ENCODE measurements around the gene DBX2. TPM values are rescaled to one million over a fixed set of nuclear protein-coding genes. Genes with fewer than 3 reads are reported as not detected.

The DBX2 gene
- total RNA-seq, 4 donors from 2014 or later, result not detected

DNA sequence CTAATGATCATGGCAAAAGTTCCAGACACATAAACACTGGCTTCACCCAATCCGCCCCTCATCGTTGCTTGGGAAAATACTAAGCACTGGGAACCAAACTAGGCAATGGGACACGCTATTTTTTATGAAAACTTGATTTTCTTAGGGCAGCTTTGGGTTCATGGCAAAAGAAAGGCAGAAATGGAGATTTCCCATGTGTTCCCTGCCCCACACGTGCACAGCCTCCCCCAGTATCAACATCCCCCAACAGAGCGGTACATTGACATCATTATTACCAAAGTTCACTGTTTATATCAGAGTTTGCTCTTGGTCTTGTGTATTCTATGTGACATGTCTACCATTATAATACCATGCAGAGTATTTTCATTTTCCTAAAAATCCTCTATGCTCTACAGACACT lies 71.0 kb downstream of the DBX2 start:
- no peaks in the 10 kb centered on the region for H3K36me3 ChIP-seq
- DNase-seq (ENCODE audit: low spot score in 2 of 2), result no peak

DNA sequence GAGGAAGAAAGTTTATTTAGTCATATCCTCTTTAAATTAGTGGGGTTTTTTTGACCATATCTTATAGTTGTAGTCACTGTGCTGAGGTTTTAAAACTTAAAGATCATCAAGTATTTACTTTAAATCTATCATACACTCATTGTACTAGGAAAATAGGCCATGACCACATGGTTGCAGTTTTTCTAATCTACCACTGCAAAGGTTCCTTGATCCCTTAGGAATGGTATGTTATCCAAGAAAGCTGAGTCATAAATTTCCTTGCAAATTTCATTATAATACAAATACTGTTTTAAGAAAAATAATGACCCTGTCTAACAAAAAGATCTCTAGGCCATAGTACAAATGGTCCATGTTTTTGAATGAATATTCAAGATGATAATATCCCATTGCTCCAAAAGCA lies 74.7 kb downstream of the DBX2 start:
- Histone ChIP-seq H3K27me3 (no peaks in the 10 kb centered on the region), H3K36me3 (no peaks in the 10 kb centered on the region), H3K4me3 (no peak overlapping the region), H3K27ac (no peak overlapping the region), H3K9me3 (no peaks in the 10 kb centered on the region), H3K4me1 (no peaks in the 10 kb centered on the region)
- DNase-seq (ENCODE audit: low spot score in 2 of 2), result no peak
- TF ChIP-seq CTCF (IDR thresholded peaks at IDR 0.05) (no peak), EP300 (IDR thresholded peaks at IDR 0.05) (no peak), POLR2A (IDR thresholded peaks at IDR 0.05) (no peak)

More for the DNA sequence above, 71.0 kb downstream of the DBX2 start:
- H3K27me3 ChIP-seq, result no peaks in the 10 kb centered on the region
- H3K9me3 ChIP-seq, result no peaks in the 10 kb centered on the region
- no peak overlapping the region for H3K27ac ChIP-seq
- TF ChIP-seq CTCF (IDR thresholded peaks at IDR 0.05), result no peak
- no peak for TF ChIP-seq EP300 (IDR thresholded peaks at IDR 0.05)
- no peak for TF ChIP-seq POLR2A (IDR thresholded peaks at IDR 0.05)
- no peak overlapping the region for H3K4me3 ChIP-seq
- 84 to 89% methylated on average over 5 of the region's 5 CpGs for WGBS, 2 donors
- no peaks in the 10 kb centered on the region for H3K4me1 ChIP-seq

DNA sequence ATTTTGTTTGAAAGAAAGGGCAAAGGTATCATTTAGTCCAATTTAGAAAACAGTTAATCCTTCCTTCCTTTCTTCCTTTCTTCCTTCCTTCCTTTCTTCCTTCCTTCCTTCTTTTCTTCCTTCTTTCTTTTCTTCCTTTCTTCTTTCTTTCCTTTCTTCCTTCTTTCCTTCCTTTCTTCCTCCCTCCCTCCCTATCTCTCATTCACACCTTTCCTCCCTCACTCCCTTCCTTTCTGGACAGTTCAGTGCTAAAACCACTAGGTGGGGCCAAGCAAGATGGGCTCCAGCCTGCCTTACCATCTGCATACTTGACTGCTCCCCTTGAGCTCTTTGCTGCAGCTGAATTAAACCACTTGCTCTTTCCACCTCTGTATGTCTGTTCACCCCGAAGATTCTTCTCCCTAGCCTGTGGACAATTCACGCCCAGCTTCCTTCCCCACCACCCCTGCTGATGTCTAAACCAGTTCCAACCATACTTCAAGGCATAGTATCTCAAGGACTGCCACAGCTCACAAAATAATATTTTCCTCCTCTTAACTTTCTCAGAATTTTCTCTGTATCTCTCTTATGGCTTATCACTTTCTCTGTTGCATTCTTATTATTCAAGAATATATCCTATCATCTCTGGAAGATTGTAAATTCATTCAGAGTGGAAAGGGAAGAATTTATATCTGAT lies 78.0 kb downstream of the DBX2 start:
- 16 to 33% methylated on average over 2 of the region's 2 CpGs for WGBS, 2 donors
- H3K9me3 ChIP-seq, result no peaks in the 10 kb centered on the region
- no peak overlapping the region for H3K4me3 ChIP-seq
- no peaks in the 10 kb centered on the region for H3K4me1 ChIP-seq
- no peak for DNase-seq (ENCODE audit: low spot score in 2 of 2)
- TF ChIP-seq CTCF (IDR thresholded peaks at IDR 0.05), result no peak
- TF ChIP-seq POLR2A (IDR thresholded peaks at IDR 0.05), result no peak
- TF ChIP-seq EP300 (IDR thresholded peaks at IDR 0.05), result no peak
- no peaks in the 10 kb centered on the region for H3K27me3 ChIP-seq
- H3K27ac ChIP-seq, result no peak overlapping the region
- no peaks in the 10 kb centered on the region for H3K36me3 ChIP-seq

DNA sequence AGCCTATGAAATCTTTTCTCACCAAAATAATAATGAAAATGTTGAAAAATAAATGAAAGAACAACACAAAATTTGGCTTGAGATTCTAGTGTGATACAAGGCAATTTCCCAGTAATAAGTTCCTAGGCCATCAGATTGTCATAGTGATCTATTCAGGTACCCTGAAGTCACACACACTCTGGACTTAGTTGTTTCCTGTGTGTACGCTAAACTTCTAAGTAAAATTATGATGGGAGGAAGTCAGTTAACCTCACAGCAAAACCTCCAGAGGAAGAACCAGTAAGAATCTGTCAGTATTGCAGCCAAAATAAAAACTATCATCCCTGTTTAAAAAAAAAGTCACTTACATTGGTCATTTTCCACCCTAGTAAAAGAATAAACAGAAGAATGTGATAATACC lies 81.9 kb downstream of the DBX2 start:
- TF ChIP-seq POLR2A (IDR thresholded peaks at IDR 0.05), result no peak
- TF ChIP-seq CTCF (IDR thresholded peaks at IDR 0.05), result no peak
- no peak for TF ChIP-seq EP300 (IDR thresholded peaks at IDR 0.05)
- H3K9me3 ChIP-seq, result peaks cover 0 to 14% (median 0%) of the 10 kb centered on the region in 4 donors
- H3K27ac ChIP-seq, result no peak overlapping the region
- H3K27me3 ChIP-seq, result no peaks in the 10 kb centered on the region
- H3K4me1 ChIP-seq, result no peaks in the 10 kb centered on the region
- 43 to 57% methylated on average over 1 of the region's 1 CpG for WGBS, 2 donors
- no peak overlapping the region for H3K4me3 ChIP-seq
- no peak for DNase-seq (ENCODE audit: low spot score in 2 of 2)
- H3K36me3 ChIP-seq, result no peaks in the 10 kb centered on the region

Other genes starting within 250 kb of the DBX2 start
- gene NELL2, start 174.8 kb downstream of the DBX2 start, total RNA-seq, result under 1 TPM in 3 of 4 donors, not detected in 1; 0.22 to 0.90 (median 0.63) TPM
- 10 to 100 TPM; 44.1 to 52.2 (median 45.3) TPM for gene ANO6, start 165.0 kb upstream of the DBX2 start, total RNA-seq